ENCODE data around the gene PARN. TPM values are rescaled to one million over a fixed set of nuclear protein-coding genes. Genes with fewer than 3 reads are reported as not detected.

The PARN gene
- total RNA-seq, 1 experiment from 2014 or later = 57.8 TPM

- Histone ChIP-seq H3K36me3 (ENCODE audit: control insufficient read depth, insufficient read depth, low read length) (no peaks in the 10 kb centered on the region), H3K4me1 (ENCODE audit: control insufficient read depth, insufficient read depth, low read length) (no peaks in the 10 kb centered on the region; the same call in 1 of the 2 replicates), H3K4me3 (ENCODE audit: low read depth in 2 of 2, low read length in 2 of 2) (no peak overlapping the region), H3K27ac (ENCODE audit: low read length) (no peak overlapping the region), H3K9me3 (ENCODE audit: control insufficient read depth, insufficient read depth, low read depth, low read length) (no peaks in the 10 kb centered on the region), H3K27me3 (ENCODE audit: control insufficient read depth, insufficient read depth, low read length) (no peaks in the 10 kb centered on the region)
- DNase-seq (ENCODE audit: low read depth, low spot score) = no peak
- POLR2A ChIA-PET = no interaction called here
- ATAC-seq = no peak
- TF ChIP-seq SIN3A (IDR thresholded peaks at IDR 0.05; ENCODE audit: borderline replicate concordance, insufficient read depth, low read depth, low read length) (no peak), REST (IDR thresholded peaks at IDR 0.05; ENCODE audit: insufficient read depth in 1 of 2, low read depth in 2 of 2, low read length in 1 of 2) (no peak), TCF7L2 (IDR thresholded peaks at IDR 0.05; ENCODE audit: low read depth, low read length) (no peak), CTCF (IDR thresholded peaks at IDR 0.05) (no peak), POLR2AphosphoS5 (IDR thresholded peaks at IDR 0.05; ENCODE audit: low read depth, low read length) (no peak)
- intact Hi-C loops (cut with micrococcal nuclease; ENCODE audit: unreplicated experiment) (no loop called here), in situ Hi-C loops (cut with HindIII; ENCODE audit: low pct_unique_long_range_greater_than_20kb, low sequenced_read_pairs) (no loop called here)
- CTCF ChIA-PET = no interaction called here
- no TSS peak for BruUV-seq (replicated peaks)
Measured at GRCh38 chr16:14493791-14494190, 136.3 kb downstream of the PARN start.

GRCh38 chr16:14492614-14493013 is 137.4 kb downstream of the PARN start:
- H3K4me3 ChIP-seq (ENCODE audit: low read depth in 2 of 2, low read length in 2 of 2) = no peak overlapping the region
- H3K4me1 ChIP-seq (ENCODE audit: control insufficient read depth, insufficient read depth, low read length) = peaks cover 5% of the 10 kb centered on the region
- no peaks in the 10 kb centered on the region for H3K9me3 ChIP-seq (ENCODE audit: control insufficient read depth, insufficient read depth, low read depth, low read length)
- POLR2A ChIA-PET = no interaction called here
- intact Hi-C loops (cut with micrococcal nuclease; ENCODE audit: unreplicated experiment) = no loop called here
- no peak overlapping the region for H3K27ac ChIP-seq (ENCODE audit: low read length)
- TF ChIP-seq REST (IDR thresholded peaks at IDR 0.05; ENCODE audit: insufficient read depth in 1 of 2, low read depth in 2 of 2, low read length in 1 of 2) = no peak
- no peak for TF ChIP-seq POLR2AphosphoS5 (IDR thresholded peaks at IDR 0.05; ENCODE audit: low read depth, low read length)
- no peak for TF ChIP-seq CTCF (IDR thresholded peaks at IDR 0.05)
- no peak for TF ChIP-seq TCF7L2 (IDR thresholded peaks at IDR 0.05; ENCODE audit: low read depth, low read length)
- TF ChIP-seq SIN3A (IDR thresholded peaks at IDR 0.05; ENCODE audit: borderline replicate concordance, insufficient read depth, low read depth, low read length) = no peak
- no peaks in the 10 kb centered on the region for H3K36me3 ChIP-seq (ENCODE audit: control insufficient read depth, insufficient read depth, low read length)
- no peak for ATAC-seq
- DNase-seq (ENCODE audit: low read depth, low spot score) = no peak
- CTCF ChIA-PET = no interaction called here
- H3K27me3 ChIP-seq (ENCODE audit: control insufficient read depth, insufficient read depth, low read length) = no peaks in the 10 kb centered on the region
- no TSS peak for BruUV-seq (replicated peaks)
- in situ Hi-C loops (cut with HindIII; ENCODE audit: low pct_unique_long_range_greater_than_20kb, low sequenced_read_pairs) = no loop called here
